Psoas muscle (tissue), 8 donors: ENCODE results near the gene GJB2. TPM values are rescaled to one million over a fixed set of nuclear protein-coding genes. Genes with fewer than 3 reads are reported as not detected.
"Not testable (repeated sequence)": the region's sequence is repeated elsewhere in the genome, so short reads cannot be mapped to it uniquely, and the experiment has no call there.

Experiments used
- ATAC-seq, 4 donors: fragments of 200-7000 bp; cut with Tn5 transposase; one replicate each; pipeline ENCODE4 v1.9.1; 2020; ENCODE audit warnings: moderate library complexity in 3 of 4, mild to moderate bottlenecking in 2 of 4
- DNase-seq, 2 donors: peaks; one replicate each; pipeline ENCODE4 v3.0.0-alpha.2; 2020
- H3K27ac ChIP-seq: fragments of 200-600 bp; one replicate; pipeline ENCODE4 v1.8.0; 2022
- H3K27me3 ChIP-seq, 3 donors: fragments of 200-600 bp in 1 of 3; one replicate each; pipeline versions ENCODE4 v1.6.1 to v1.8.0; 2013 to 2022; ENCODE audit warnings: low read length in 2 of 3, mild to moderate bottlenecking in 2 of 3, moderate library complexity in 1 of 3; ENCODE audit not compliant: insufficient read depth in 3 of 3
- H3K36me3 ChIP-seq, 2 donors: fragments of 200-600 bp in 1 of 2; one replicate each; pipeline versions ENCODE4 v1.6.1 to v1.8.0; 2013 to 2022; ENCODE audit warnings: low read depth in 1 of 2, mild to moderate bottlenecking in 1 of 2, moderate library complexity in 1 of 2; ENCODE audit not compliant: insufficient read depth in 1 of 2
- H3K4me1 ChIP-seq: fragments of 200-600 bp; one replicate; pipeline ENCODE4 v1.8.0; 2022
- H3K4me3 ChIP-seq: fragments of 200-600 bp; one replicate; pipeline ENCODE4 v1.8.0; 2022; ENCODE audit warnings: mild to moderate bottlenecking
- H3K9me3 ChIP-seq: fragments of 200-600 bp; one replicate; pipeline ENCODE4 v1.8.0; 2022
- WGBS, 3 donors: extraction: QIAGEN DNeasy Blood & Tissue Kit; methylation state at CpG; one replicate each; pipeline versions ENCODE4 v1.1.6 to v1.1.7; 2013; 5-methylcytosine and 5-hydroxymethylcytosine counted together
- intact Hi-C, 2 donors: fragments of 100-400 bp; cut with DNase I; formaldehyde crosslinking; loops; one replicate each; pipeline versions ENCODE4 v1.11.0 to v1.14.2; 2022
- polyA plus RNA-seq, 3 donors: library from polyadenylated mRNA; stranded (reverse); fragments of 200-250 nt; gene quantifications; one replicate each; pipeline ENCODE4 v1.2.3, GENCODE V29; 2013
- total RNA-seq, 4 donors: library from RNA; stranded (reverse); fragmentation: NEBNext Ultra II Directional in 2 of 4; extraction: Animal tissue kit (Norgen Biotek cat#: 25700) in 2 of 4; gene quantifications; one replicate each; pipeline versions ENCODE4 v1.2.1 to v1.2.4, GENCODE V29; 2021 to 2023
- TF ChIP-seq, protein P1 (sequence below): fragments of 200-600 bp; IDR thresholded peaks from one replicate; pipeline ENCODE4 v1.8.0; 2022; ENCODE audit warnings: antibody characterized with exemption
- donor health status: healthy with polysubstance abuse.
- donor health status: DM: no; HTN: no; CAD: no; lungs with moderate emphysema.
- donor health status: Bipolar disorder and iron deficiency.
- donor health status: healthy.
- donor health status: DM: yes; HTN: yes; CAD: no.
- donor health status: DM: no; HTN: no; CAD: no.
- donor health status: DM: no; HTN: no; CAD: no.
- donor health status: DM: yes; HTN: yes; CAD: no.

GJB2 gene
- total and polyA plus RNA-seq, 7 donors, result 0.07 to 0.47 (median 0.26) TPM; not detected in 2

DNA sequence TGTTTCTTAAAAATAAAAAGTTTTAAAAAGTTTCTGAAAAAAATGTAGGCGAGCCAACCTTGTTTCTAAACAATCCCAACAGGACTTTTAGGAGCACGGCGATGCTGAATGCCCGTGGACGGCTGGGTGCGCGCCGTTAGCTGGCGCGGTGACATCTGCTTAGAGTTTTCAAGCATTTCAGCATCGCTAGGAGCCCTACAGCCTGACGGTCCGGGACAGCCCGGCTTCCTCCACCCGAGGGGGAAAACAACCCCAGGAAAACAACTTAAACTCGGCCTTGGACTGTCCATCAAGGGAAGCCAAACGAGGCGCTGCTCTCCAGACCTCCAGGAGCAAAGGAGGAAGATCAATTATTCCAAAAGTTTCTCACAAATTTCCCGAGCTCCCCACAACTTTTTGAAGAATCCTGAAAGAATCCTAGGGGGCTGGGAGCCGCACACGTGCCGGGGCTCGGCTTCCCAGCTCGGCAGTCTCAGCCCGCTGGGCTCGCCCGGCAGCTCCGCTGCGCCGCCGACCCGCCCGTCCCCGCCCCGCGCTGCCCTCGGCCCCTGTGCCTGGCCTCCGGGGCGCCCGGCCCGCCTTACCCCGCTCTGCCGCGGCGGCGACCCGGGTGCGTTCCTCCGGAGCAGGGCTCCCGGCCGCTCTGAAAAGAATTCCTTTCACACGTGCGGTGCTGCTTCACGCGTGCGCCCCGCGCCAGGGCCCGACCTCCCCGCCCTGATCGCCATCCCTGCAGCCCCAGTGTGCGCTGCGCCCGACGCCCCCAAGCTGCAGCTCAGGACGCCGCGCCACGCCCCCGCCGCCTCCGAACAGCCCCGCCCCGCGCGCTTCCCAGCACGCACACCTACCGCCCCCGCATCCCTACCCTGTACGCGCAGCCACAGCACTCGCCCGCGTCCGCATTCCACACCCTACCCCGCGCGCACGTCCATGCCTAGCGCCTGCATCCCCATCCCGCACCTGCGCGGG, 32.1 kb downstream of the GJB2 start, which contains the start of gene GJA3:
GJA3 (minus strand) TSS at position 747 of the 969 bp plus-strand sequence. CDS start 17,764 bp downstream, outside the sequence.
- peak within 1 kb of the TSS; percentile 55 for H3K4me3 ChIP-seq
- H3K27ac ChIP-seq, result no peak within 1 kb of the TSS
- no peaks in the 10 kb centered on the region for H3K36me3 ChIP-seq
- peaks cover 0 to 73% (median 19%) of the 10 kb centered on the region in 3 donors for H3K27me3 ChIP-seq
- no peaks in the 10 kb centered on the region for H3K9me3 ChIP-seq
- H3K4me1 ChIP-seq, result no peaks in the 10 kb centered on the region
- intact Hi-C loops, result loop anchor here (5.0 to 10.0 kb wide), 3 partner anchors 68 to 176 kb away; no protein-coding TSS in a partner anchor
- no peak for DNase-seq
- peak; percentile 33 to 61 (median 36) for ATAC-seq
- WGBS, 3 donors, result 1 to 2% (median 1%) methylated on average over 86 to 93 of the region's 93 CpGs
- TF ChIP-seq, protein P1, sequence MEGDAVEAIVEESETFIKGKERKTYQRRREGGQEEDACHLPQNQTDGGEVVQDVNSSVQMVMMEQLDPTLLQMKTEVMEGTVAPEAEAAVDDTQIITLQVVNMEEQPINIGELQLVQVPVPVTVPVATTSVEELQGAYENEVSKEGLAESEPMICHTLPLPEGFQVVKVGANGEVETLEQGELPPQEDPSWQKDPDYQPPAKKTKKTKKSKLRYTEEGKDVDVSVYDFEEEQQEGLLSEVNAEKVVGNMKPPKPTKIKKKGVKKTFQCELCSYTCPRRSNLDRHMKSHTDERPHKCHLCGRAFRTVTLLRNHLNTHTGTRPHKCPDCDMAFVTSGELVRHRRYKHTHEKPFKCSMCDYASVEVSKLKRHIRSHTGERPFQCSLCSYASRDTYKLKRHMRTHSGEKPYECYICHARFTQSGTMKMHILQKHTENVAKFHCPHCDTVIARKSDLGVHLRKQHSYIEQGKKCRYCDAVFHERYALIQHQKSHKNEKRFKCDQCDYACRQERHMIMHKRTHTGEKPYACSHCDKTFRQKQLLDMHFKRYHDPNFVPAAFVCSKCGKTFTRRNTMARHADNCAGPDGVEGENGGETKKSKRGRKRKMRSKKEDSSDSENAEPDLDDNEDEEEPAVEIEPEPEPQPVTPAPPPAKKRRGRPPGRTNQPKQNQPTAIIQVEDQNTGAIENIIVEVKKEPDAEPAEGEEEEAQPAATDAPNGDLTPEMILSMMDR, result no peak

DNA sequence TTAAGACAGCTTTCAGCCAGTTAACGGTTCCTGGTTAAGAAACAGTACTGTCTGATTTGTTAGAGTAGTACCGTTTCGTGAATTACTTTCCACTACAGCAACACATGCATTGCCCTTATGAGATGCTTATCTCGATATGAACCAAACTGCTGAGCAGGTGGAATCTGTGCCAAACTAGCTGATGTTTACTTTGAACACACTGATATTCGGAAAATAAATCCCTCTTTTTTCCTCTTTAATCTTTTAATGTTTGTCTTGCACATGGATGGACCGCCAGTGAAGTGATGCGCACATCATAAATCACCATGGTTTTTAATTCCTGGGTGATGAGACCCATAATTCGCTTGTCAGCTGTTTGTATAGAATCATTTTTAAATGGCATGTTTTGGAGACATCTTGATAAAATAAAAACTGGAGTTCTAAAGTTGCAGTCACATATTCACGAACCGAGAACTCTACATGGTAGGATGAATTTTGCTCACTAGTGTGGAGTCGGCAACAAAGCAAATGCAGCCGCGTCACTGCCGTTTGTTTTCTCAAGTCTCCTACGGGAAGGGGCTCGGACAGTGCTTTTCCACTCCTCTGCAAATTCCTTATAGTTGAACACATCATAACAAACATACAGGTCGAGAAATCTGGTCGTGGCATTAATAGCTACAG, 33.0 kb downstream of the GJB2 start:
- H3K4me3 ChIP-seq, result no peak overlapping the region
- H3K27me3 ChIP-seq, result peaks cover 0 to 75% (median 19%) of the 10 kb centered on the region in 3 donors
- H3K4me1 ChIP-seq, result no peaks in the 10 kb centered on the region
- TF ChIP-seq, protein P1, result no peak
- DNase-seq, result no peak
- no peak for ATAC-seq
- no peaks in the 10 kb centered on the region for H3K36me3 ChIP-seq
- intact Hi-C loops, result loop anchor here (5.0 to 10.0 kb wide), 3 partner anchors 67 to 175 kb away; no protein-coding TSS in a partner anchor
- H3K9me3 ChIP-seq, result no peaks in the 10 kb centered on the region
- no peak overlapping the region for H3K27ac ChIP-seq
- WGBS, 3 donors, result 25 to 28% (median 26%) methylated on average over 18 of the region's 18 CpGs

DNA sequence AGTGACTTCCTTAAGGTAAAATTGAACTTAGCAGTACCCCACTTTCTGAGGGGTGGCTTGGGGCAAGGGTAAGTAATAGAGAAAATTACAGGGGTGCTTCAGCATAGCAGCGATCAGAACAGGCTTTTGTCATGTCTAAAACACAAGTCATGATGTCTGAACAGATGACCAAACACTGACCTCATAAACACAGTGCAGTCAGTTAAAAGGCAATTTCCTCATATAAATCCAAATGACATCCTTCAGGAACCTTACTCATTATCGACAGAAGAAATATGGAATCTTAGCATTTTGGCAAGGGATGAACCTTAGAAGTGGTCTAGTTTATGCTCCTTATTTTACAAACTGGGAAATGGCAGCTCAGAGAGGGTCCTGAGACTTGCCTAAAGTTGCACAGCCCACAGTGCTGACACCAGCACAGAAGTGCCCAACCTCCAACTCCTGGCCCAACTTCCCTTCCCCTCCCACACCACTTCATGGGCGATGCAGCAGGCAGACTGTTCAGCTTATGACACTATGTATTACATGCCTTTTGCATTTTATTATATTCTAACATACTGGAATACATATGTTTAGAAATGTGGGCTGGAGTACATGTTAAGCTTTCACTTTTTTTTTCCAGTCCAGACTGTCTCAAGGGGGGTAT, 35.5 kb downstream of the GJB2 start:
- Histone ChIP-seq H3K36me3 (no peaks in the 10 kb centered on the region), H3K27ac (no peak overlapping the region), H3K4me1 (no peaks in the 10 kb centered on the region), H3K9me3 (no peaks in the 10 kb centered on the region), H3K27me3 (peaks cover 0 to 68% (median 19%) of the 10 kb centered on the region in 3 donors), H3K4me3 (no peak overlapping the region)
- intact Hi-C loops, result no loop called here
- ATAC-seq (no peak), DNase-seq (no peak)
- 48 to 50% (median 49%) methylated on average over 3 of the region's 3 CpGs for WGBS, 3 donors
- TF ChIP-seq, protein P1, result no peak

DNA sequence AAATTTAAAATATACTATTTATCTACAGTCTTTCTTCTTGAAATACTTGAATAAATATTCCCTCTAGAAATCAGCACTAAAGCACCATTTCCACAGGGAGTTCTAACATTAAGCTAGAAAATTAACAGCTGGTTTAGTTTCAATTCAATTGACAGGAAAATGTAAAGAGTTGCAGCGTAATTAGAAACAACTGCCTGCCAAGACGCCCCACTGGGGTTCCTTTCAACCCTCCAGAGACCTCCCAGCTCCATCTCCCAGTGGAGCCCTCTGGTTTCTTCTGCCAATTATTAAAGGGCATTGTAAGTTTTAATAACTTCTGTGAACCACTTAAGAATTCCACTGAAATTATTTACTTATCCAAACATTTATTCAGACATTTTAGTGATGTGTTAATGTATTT, 36.0 kb downstream of the GJB2 start:
- ATAC-seq (no peak), DNase-seq (no peak)
- Histone ChIP-seq H3K27me3 (peaks cover 0 to 65% (median 15%) of the 10 kb centered on the region in 3 donors), H3K4me1 (no peaks in the 10 kb centered on the region), H3K27ac (no peak overlapping the region), H3K4me3 (no peak overlapping the region), H3K36me3 (no peaks in the 10 kb centered on the region), H3K9me3 (no peaks in the 10 kb centered on the region)
- intact Hi-C loops, result no loop called here
- TF ChIP-seq, protein P1, result no peak
- 31 to 42% (median 38%) methylated on average over 2 of the region's 2 CpGs for WGBS, 3 donors

DNA sequence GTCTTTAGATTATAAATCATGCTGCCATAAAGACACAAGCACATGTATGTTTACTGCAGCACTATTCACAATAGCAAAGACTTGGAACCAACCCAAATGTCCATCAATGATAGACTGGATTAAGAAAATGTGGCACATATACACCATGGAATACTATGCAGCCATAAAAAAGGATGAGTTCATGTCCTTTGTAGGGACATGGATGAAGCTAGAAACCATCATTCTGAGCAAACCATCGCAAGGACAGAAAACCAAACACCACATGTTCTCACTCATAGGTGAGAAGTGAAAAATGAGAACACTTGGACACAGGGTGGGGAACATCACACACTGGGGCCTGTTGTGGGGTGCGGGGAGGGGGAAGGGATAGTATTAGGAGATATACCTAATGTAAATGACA, 39.4 kb downstream of the GJB2 start:
- ATAC-seq, H3K4me1 ChIP-seq, H3K27ac ChIP-seq, H3K9me3 ChIP-seq, H3K4me3 ChIP-seq, intact Hi-C loops, H3K36me3 ChIP-seq, DNase-seq: not testable (repeated sequence)
- 87 to 94% (median 94%) methylated on average over 2 of the region's 2 CpGs for WGBS, 3 donors
- H3K27me3 ChIP-seq, result peaks cover 0 to 48% (median 6%) of the 10 kb centered on the region in 3 donors
